ENCODE measurements around the gene PIP4K2C.

PIP4K2C gene

GRCh38 chr12:57575771-57576612, 15.0 kb upstream of the PIP4K2C start:
- no peak for DNase-seq (ENCODE audit: low read depth)
- TF ChIP-seq CTCF (IDR thresholded peaks at IDR 0.05; ENCODE audit: insufficient read depth, low read depth, low read length, missing control alignments) = no peak
- H3K4me3 ChIP-seq (ENCODE audit: low read depth, low read length) = no peak overlapping the region

- no peak for DNase-seq (ENCODE audit: low read depth)
- TF ChIP-seq CTCF (IDR thresholded peaks at IDR 0.05; ENCODE audit: insufficient read depth, low read depth, low read length, missing control alignments) = no peak
- H3K4me3 ChIP-seq (ENCODE audit: low read depth, low read length) = no peak overlapping the region
Observed at GRCh38 chr12:57576613-57577160, 14.3 kb upstream of the PIP4K2C start.

GRCh38 chr12:57577981-57578758, 12.8 kb upstream of the PIP4K2C start:
- no peak overlapping the region for H3K4me3 ChIP-seq (ENCODE audit: low read depth, low read length)
- DNase-seq (ENCODE audit: low read depth) = no peak
- no peak for TF ChIP-seq CTCF (IDR thresholded peaks at IDR 0.05; ENCODE audit: insufficient read depth, low read depth, low read length, missing control alignments)

GRCh38 chr12:57579011-57579410, 12.0 kb upstream of the PIP4K2C start:
- H3K4me3 ChIP-seq (ENCODE audit: low read depth, low read length) = no peak overlapping the region
- no peak for TF ChIP-seq CTCF (IDR thresholded peaks at IDR 0.05; ENCODE audit: insufficient read depth, low read depth, low read length, missing control alignments)
- DNase-seq (ENCODE audit: low read depth) = no peak

- DNase-seq (ENCODE audit: low read depth) = no peak
- TF ChIP-seq CTCF (IDR thresholded peaks at IDR 0.05; ENCODE audit: insufficient read depth, low read depth, low read length, missing control alignments) = no peak
- no peak overlapping the region for H3K4me3 ChIP-seq (ENCODE audit: low read depth, low read length)
Observed at GRCh38 chr12:57579677-57580465, 11.1 kb upstream of the PIP4K2C start.

GRCh38 chr12:57580466-57580795, 10.6 kb upstream of the PIP4K2C start:
- no peak for DNase-seq (ENCODE audit: low read depth)
- TF ChIP-seq CTCF (IDR thresholded peaks at IDR 0.05; ENCODE audit: insufficient read depth, low read depth, low read length, missing control alignments) = no peak
- H3K4me3 ChIP-seq (ENCODE audit: low read depth, low read length) = no peak overlapping the region
